RWPE2 (cell line): ENCODE measurements around the gene SLCO3A1.

Source experiments
- ATAC-seq: fragments of 200-7000 bp; cut with Tn5 transposase; 3 replicates; pipeline ENCODE4 v1.9.1; 2021; ENCODE audit warnings: low read depth
- DNase-seq: peaks from one replicate; pipeline ENCODE4 v3.0.0-alpha.2; 2020; ENCODE audit warnings: low spot score
- H3K27ac ChIP-seq: fragments of 450-650 bp; 2 replicates; pipeline ENCODE4 v1.5.1; 2017; ENCODE audit warnings: mild to moderate bottlenecking; ENCODE audit not compliant: poor library complexity, severe bottlenecking
- H3K27me3 ChIP-seq: fragments of 250-450 bp; sonication (Bioruptor Pico); 2 replicates; pipeline ENCODE4 v1.5.1; 2021; ENCODE audit warnings: mild to moderate bottlenecking, moderate library complexity; ENCODE audit not compliant: insufficient read depth, poor library complexity, severe bottlenecking
- H3K36me3 ChIP-seq: fragments of 250-450 bp; sonication (Bioruptor Pico); 2 replicates; pipeline ENCODE4 v1.5.1; 2020; ENCODE audit warnings: low read depth, mild to moderate bottlenecking, moderate library complexity
- H3K4me1 ChIP-seq: fragments of 250-450 bp; sonication (Bioruptor Pico); 2 replicates; pipeline ENCODE4 v1.5.1; 2021; ENCODE audit warnings: mild to moderate bottlenecking, moderate library complexity; ENCODE audit not compliant: insufficient read depth, poor library complexity, severe bottlenecking
- H3K4me3 ChIP-seq: fragments of 250-450 bp; sonication (Bioruptor Pico); 2 replicates; pipeline ENCODE4 v1.5.1; 2021; ENCODE audit warnings: mild to moderate bottlenecking, moderate library complexity; ENCODE audit not compliant: severe bottlenecking
- H3K9me3 ChIP-seq: fragments of 250-450 bp; sonication (Bioruptor Pico); 2 replicates; pipeline ENCODE4 v1.5.1; 2021; ENCODE audit warnings: mild to moderate bottlenecking, moderate library complexity; ENCODE audit not compliant: severe bottlenecking
- TF ChIP-seq, protein P1 (sequence below): fragments of 450-650 bp; IDR thresholded peaks from one replicate; pipeline ENCODE4 v1.5.1; 2017; ENCODE audit warnings: mild to moderate bottlenecking, moderate library complexity; ENCODE audit not compliant: poor library complexity, severe bottlenecking

The SLCO3A1 gene

DNA sequence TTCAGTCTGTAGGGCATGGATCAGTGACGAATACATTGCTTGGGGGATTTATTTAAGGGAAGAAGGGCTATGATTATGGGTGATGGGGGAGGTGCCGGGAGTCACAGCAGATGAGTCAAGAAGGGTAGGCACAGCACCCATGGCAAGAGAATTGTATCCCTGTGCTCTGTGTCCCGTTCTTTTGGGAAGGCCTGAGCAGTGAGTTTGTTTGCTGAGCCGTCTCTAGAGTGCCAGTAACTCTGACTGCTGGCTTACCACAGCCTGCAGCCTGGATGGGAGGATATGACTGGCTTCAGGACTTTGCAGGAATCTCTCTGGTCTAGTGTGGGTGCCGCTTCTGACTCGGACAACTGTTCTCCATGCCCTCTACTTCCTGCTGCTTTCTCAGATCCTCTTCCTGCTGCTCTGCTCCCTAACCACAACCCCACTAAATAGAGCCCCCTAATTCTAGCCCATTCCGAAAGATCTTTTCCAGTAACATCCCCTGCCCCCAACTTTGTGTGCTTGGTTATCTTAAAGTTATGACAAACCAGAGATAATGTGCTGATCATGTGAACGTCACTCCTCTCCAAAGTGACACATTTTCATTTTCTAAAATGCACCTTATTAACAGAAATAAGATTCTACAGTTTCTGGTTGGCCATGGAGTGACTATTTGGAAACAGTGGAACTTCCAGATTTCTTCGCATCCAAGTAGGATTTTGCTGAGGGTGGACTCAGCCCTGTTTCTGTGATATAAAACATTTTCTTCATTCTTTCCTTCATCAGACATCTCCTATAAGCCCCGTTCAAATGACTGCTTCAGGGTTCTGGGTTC is 239.0 kb downstream of the SLCO3A1 start:
- no peak overlapping the region for H3K27ac ChIP-seq
- H3K27me3 ChIP-seq, result no peaks in the 10 kb centered on the region
- peak; percentile 15; the same call in 1 of the 3 replicates for ATAC-seq
- no peaks in the 10 kb centered on the region for H3K36me3 ChIP-seq
- H3K9me3 ChIP-seq, result no peaks in the 10 kb centered on the region
- TF ChIP-seq, protein P1, sequence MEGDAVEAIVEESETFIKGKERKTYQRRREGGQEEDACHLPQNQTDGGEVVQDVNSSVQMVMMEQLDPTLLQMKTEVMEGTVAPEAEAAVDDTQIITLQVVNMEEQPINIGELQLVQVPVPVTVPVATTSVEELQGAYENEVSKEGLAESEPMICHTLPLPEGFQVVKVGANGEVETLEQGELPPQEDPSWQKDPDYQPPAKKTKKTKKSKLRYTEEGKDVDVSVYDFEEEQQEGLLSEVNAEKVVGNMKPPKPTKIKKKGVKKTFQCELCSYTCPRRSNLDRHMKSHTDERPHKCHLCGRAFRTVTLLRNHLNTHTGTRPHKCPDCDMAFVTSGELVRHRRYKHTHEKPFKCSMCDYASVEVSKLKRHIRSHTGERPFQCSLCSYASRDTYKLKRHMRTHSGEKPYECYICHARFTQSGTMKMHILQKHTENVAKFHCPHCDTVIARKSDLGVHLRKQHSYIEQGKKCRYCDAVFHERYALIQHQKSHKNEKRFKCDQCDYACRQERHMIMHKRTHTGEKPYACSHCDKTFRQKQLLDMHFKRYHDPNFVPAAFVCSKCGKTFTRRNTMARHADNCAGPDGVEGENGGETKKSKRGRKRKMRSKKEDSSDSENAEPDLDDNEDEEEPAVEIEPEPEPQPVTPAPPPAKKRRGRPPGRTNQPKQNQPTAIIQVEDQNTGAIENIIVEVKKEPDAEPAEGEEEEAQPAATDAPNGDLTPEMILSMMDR, result no peak
- no peak for DNase-seq
- no peak overlapping the region for H3K4me3 ChIP-seq
- no peaks in the 10 kb centered on the region for H3K4me1 ChIP-seq

DNA sequence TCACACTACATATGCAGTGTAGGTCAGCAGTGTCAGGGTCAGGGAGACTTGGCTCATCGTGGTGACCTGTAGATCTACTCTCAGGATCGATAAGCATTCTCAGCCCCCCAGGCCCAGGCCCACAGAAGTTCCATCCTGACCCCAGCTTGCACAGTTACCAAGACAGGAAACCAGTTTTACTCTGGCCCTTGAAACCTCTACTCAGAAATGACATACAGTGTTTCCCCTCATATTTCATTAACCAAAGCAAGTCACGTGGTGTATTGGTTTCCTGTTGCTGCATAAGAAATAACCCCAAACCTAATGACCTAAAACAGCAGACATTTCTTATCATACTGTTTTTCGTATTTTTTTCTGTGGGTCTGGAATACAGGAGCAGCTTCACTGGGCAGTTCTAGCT is 242.2 kb downstream of the SLCO3A1 start:
- Histone ChIP-seq H3K27ac (no peak overlapping the region), H3K36me3 (no peaks in the 10 kb centered on the region), H3K9me3 (no peaks in the 10 kb centered on the region), H3K4me1 (no peaks in the 10 kb centered on the region), H3K27me3 (no peaks in the 10 kb centered on the region), H3K4me3 (no peak overlapping the region)
- TF ChIP-seq, protein P1, result no peak
- ATAC-seq (no peak), DNase-seq (no peak)

DNA sequence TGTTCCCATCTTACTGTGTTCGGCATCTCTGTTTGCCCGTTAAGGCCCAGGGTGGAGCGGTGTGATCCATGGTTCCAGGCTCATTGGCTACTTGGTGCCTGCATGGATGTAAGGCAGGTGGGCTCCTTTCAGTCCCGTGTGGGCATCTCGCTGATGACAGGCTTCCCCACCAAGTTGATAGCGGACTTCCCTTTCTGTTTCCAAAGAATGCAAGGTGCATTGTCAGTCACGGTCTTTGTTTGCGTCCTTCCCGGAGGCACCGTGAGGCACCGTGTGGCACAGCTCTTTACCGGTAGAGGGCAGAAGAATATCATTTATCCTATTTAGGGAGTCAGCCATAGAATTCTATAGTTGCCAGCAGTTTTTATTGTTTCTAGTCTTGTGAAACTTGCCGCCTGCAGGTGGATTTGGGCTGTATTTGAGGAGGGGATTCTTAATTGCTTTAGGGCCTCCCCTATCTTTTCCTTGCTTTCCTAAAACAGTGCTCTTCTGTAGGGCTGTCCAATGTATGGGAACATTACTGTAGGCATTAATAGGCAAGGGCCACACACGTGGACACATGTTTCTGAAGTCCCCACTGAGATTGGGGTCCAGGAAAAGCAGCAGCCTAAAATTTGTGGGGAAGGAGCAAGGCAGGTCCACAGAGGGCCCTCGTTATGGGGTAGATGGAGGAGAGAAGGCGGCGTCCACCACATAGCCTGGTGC is 244.1 kb downstream of the SLCO3A1 start:
- ATAC-seq (peak; percentile 88), DNase-seq (no peak)
- Histone ChIP-seq H3K36me3 (no peaks in the 10 kb centered on the region), H3K4me1 (no peaks in the 10 kb centered on the region), H3K4me3 (no peak overlapping the region), H3K9me3 (no peaks in the 10 kb centered on the region), H3K27me3 (no peaks in the 10 kb centered on the region), H3K27ac (no peak overlapping the region)
- TF ChIP-seq, protein P1, result peak; percentile 94

DNA sequence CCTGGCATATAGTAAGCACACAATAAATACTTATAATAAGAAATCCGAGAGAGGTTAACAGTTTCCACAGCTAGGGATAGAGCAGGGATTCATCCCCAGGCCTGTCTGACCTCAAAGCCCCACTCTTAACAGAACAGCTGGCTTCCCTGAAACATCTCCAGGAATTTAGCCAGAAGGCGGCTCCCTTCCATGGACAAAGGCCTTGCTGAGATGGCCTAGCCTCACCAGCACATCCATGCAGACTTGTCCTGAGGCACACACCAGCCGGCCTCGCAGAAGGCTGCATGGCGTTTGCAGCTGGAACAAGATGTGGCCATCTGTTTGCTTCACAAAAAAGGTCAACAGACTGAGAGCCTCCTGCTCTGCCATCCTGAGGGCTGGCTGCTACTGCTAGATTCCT is 245.4 kb downstream of the SLCO3A1 start:
- no peaks in the 10 kb centered on the region for H3K27me3 ChIP-seq
- H3K9me3 ChIP-seq, result no peaks in the 10 kb centered on the region

More for the DNA sequence above, 245.4 kb downstream of the SLCO3A1 start:
- no peaks in the 10 kb centered on the region for H3K36me3 ChIP-seq
- H3K4me3 ChIP-seq, result no peak overlapping the region
- DNase-seq (no peak), ATAC-seq (no peak)
- H3K4me1 ChIP-seq, result no peaks in the 10 kb centered on the region
- no peak overlapping the region for H3K27ac ChIP-seq
- TF ChIP-seq, protein P1, result no peak
